ENCODE results near the gene MT1A.
A peak's percentile ranks its signal among the peaks of the same experiment; 100 is the strongest.
"Not testable (repeated sequence)": the region's sequence is repeated elsewhere in the genome, so short reads cannot be mapped to it uniquely, and the experiment has no call there.

MT1A gene

GRCh38 chr16:56658327-56658875, 19.9 kb downstream of the MT1A start:
- DNase-seq: no peak

- DNase-seq: peak in 1 of 2 experiments; percentile 39
These were observed 24.2 kb downstream of the MT1A start for GRCh38 chr16:56662357-56663354.

GRCh38 chr16:56664506-56664905, 26.0 kb downstream of the MT1A start:
- DNase-seq: no peak

GRCh38 chr16:56665286-56666261, 27.1 kb downstream of the MT1A start:
- DNase-seq: not testable (repeated sequence)

- DNase-seq: peak in 1 of 2 experiments; percentile 37
These were observed 29.4 kb downstream of the MT1A start, which contains the start of gene MT1G for GRCh38 chr16:56667581-56668571. Gene MT1G (minus strand): TSS chr16:56668065. CDS start chr16:56667993, 72 bp downstream.

GRCh38 chr16:56669005-56669839, 30.8 kb downstream of the MT1A start, which contains the start of gene MT1H:
Gene MT1H (plus strand): TSS chr16:56669814. CDS start chr16:56669885, 71 bp downstream.
- peak in 1 of 2 experiments; percentile 19 for DNase-seq

GRCh38 chr16:56669840-56670619, 31.6 kb downstream of the MT1A start:
- no peak for DNase-seq

GRCh38 chr16:56670620-56670934, 32.1 kb downstream of the MT1A start:
- no peak for DNase-seq

- not testable (repeated sequence) for DNase-seq
These were observed 33.2 kb downstream of the MT1A start for GRCh38 chr16:56671691-56672090.

- not testable (repeated sequence) for DNase-seq
These were observed 33.7 kb downstream of the MT1A start for GRCh38 chr16:56672171-56672570.

GRCh38 chr16:56672761-56673536, 34.5 kb downstream of the MT1A start:
- DNase-seq: no peak

GRCh38 chr16:56673921-56674320, 35.5 kb downstream of the MT1A start:
- peak in 1 of 2 experiments; percentile 35 for DNase-seq

- not testable (repeated sequence) for DNase-seq
These were observed 36.1 kb downstream of the MT1A start for GRCh38 chr16:56674570-56674969.

GRCh38 chr16:56675685-56676210, 37.3 kb downstream of the MT1A start:
- DNase-seq: no peak

- DNase-seq: no peak
These were observed 39.0 kb downstream of the MT1A start for GRCh38 chr16:56677474-56677873.

- peak in 1 of 2 experiments; percentile 66 for DNase-seq
These were observed 40.7 kb downstream of the MT1A start for GRCh38 chr16:56679078-56679730.

GRCh38 chr16:56679818-56680217, 41.4 kb downstream of the MT1A start:
- no peak for DNase-seq

Data from NCI-H524 (cell line).